HepG2 (cell line): Measurements from ENCODE around the gene TMEM167B. TPM values are rescaled to one million over a fixed set of nuclear protein-coding genes. Genes with fewer than 3 reads are reported as not detected.
A peak's percentile ranks its signal among the peaks of the same experiment; 100 is the strongest.

ENCODE experiments used
- FUBP1 ChIP-seq: sonication (generic); formaldehyde crosslinking; IDR thresholded peaks from 2 replicates; pipeline ENCODE4 v1.5.1; 2020; ENCODE audit warnings: missing genetic modification reagents, mild to moderate bottlenecking, borderline replicate concordance
- MEIS2 ChIP-seq: sonication (generic); formaldehyde crosslinking; IDR thresholded peaks from 2 replicates; pipeline ENCODE4 v1.9.0; 2021; ENCODE audit warnings: mild to moderate bottlenecking, missing genetic modification reagents
- SRSF9 ChIP-seq: fragments of 200-400 bp; formaldehyde crosslinking; IDR thresholded peaks from 2 replicates; pipeline ENCODE4 v1.6.1; 2018; ENCODE audit warnings: borderline replicate concordance, mild to moderate bottlenecking, low read depth, low read length; ENCODE audit not compliant: insufficient read depth, poor library complexity, severe bottlenecking
- TOE1 ChIP-seq: sonication (generic); formaldehyde crosslinking; IDR thresholded peaks from 2 replicates; pipeline ENCODE4 v1.4.0; 2020; ENCODE audit warnings: mild to moderate bottlenecking, missing genetic modification reagents
- TRIM24 ChIP-seq: sonication (generic); formaldehyde crosslinking; IDR thresholded peaks from 2 replicates; pipeline ENCODE4 v1.8.0; 2022; ENCODE audit warnings: mild to moderate bottlenecking, missing genetic modification reagents
- U2AF2 ChIP-seq: fragments of 200-400 bp; formaldehyde crosslinking; IDR thresholded peaks from 2 replicates; pipeline ENCODE4 v1.6.1; 2017; ENCODE audit warnings: low read depth, mild to moderate bottlenecking, low read length
- ZC3H13 ChIP-seq: sonication (generic); formaldehyde crosslinking; IDR thresholded peaks from 2 replicates; pipeline ENCODE4 v1.8.1; 2023; ENCODE audit warnings: mild to moderate bottlenecking, missing genetic modification reagents, moderate library complexity
- ZNF709 ChIP-seq: sonication (generic); formaldehyde crosslinking; IDR thresholded peaks from 2 replicates; pipeline ENCODE4 v1.5.0; 2020; ENCODE audit warnings: mild to moderate bottlenecking, missing genetic modification reagents
- polyA plus RNA-seq, 8 experiments: library from polyadenylated mRNA; depleted of rRNA in 3 of 8; stranded (reverse) in 7 of 8; unstranded in 1 of 8; fragments of >200 nt; fragmentation: Illumina TruSeq in 4 of 8; extraction: Trizol in 4 of 8; gene quantifications; 2 replicates each; pipeline versions ENCODE4 v1.2.1 to v1.2.3, GENCODE V29; 2011 to 2016; ENCODE audit warnings: low read depth in 4 of 8, missing spikeins in 1 of 8, mixed read lengths in 1 of 8; ENCODE audit not compliant: insufficient read depth in 1 of 8
- total RNA-seq, 5 experiments: library from RNA; depleted of rRNA; stranded (reverse); fragments of >200 nt; fragmentation: Illumina TruSeq; extraction: Trizol; gene quantifications; 2 replicates each; pipeline ENCODE4 v1.2.3, GENCODE V29; 2016; ENCODE audit warnings: low read depth in 1 of 5
- TF ChIP-seq, protein P1 (sequence below): sonication (generic); formaldehyde crosslinking; IDR thresholded peaks from 2 replicates; pipeline ENCODE4 v1.9.0; 2021; ENCODE audit warnings: missing genetic modification reagents, mild to moderate bottlenecking, borderline replicate concordance

TMEM167B gene
- total and polyA plus RNA-seq, 2 of the 13 experiments (the other 11 are each of a cell fraction or from before 2014, with no cell fraction given) = 9.5 to 22.4 TPM

DNA sequence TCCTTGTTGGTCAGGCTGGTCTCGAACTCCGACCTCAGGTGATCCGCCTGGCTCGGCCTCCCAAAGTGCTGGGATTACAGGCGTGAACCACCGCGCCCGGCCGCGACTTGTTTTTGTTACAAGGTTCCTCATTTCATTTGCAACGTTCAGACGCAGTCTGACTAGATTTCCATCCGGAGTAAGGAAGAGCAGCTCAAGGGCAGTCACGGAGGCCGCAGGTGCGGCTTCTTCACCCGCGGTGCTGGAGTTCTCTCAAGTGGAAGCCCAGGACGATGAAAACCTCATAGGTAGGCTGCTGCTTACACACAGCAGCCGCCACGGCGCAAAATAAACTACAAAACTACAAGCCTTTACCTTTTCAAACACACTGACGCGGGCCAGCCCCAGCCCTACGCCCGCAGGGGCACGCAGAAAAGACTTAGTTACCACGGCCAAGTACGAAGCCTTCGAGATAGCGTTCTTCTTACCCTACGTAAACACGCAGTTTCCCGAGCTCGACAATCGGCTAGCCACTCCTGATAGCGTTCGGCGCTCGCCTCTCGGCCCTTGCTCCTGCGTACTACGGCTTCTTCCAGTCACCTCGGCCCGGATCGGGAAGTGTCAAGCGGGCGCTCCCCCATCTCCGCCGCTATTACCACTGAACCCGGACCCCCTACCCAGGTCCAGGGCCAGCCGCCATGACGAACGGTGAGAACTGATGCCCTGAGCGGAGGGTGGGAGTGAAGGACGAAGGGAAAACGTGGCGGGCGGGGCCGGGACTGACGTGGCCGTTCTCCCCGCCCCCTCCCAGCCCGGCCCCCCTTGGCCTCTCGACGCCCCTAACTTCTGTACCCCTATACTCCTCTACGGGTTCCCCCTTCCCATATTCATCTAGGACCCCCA, at the start of gene TMEM167B (continued):
- TF ChIP-seq ZC3H13 (CRISPR knock-in tag) = peak; percentile 74; the same call in 1 of the 2 replicates
- TF ChIP-seq MEIS2 = peak; percentile 44; the same call in 1 of the 2 replicates
- peak; percentile 43; the same call in 1 of the 2 replicates for TF ChIP-seq ZNF709 (CRISPR knock-in tag)
- peak; percentile 93; the same call in 1 of the 2 replicates for TF ChIP-seq TOE1 (CRISPR knock-in tag)
- TF ChIP-seq U2AF2 = 0 out of 2 replicates have a peak, but pooled peaks have one; percentile 49
- no peak for TF ChIP-seq TRIM24 (CRISPR knock-in tag)
- peak; percentile 53; the same call in 1 of the 2 replicates for TF ChIP-seq FUBP1 (CRISPR knock-in tag)
- TF ChIP-seq, protein P1, sequence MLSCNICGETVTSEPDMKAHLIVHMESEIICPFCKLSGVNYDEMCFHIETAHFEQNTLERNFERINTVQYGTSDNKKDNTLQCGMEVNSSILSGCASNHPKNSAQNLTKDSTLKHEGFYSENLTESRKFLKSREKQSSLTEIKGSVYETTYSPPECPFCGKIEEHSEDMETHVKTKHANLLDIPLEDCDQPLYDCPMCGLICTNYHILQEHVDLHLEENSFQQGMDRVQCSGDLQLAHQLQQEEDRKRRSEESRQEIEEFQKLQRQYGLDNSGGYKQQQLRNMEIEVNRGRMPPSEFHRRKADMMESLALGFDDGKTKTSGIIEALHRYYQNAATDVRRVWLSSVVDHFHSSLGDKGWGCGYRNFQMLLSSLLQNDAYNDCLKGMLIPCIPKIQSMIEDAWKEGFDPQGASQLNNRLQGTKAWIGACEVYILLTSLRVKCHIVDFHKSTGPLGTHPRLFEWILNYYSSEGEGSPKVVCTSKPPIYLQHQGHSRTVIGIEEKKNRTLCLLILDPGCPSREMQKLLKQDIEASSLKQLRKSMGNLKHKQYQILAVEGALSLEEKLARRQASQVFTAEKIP = no peak
- no peak for TF ChIP-seq SRSF9
